OCI-M2 (cell line): Measurements from ENCODE around the gene SEC31A.

Source experiments
- DNase-seq: peaks from one replicate; lab custom pipeline; 2025; ENCODE audit not compliant: unreplicated experiment; lab: John Stamatoyannopoulos, UW

SEC31A gene

DNA sequence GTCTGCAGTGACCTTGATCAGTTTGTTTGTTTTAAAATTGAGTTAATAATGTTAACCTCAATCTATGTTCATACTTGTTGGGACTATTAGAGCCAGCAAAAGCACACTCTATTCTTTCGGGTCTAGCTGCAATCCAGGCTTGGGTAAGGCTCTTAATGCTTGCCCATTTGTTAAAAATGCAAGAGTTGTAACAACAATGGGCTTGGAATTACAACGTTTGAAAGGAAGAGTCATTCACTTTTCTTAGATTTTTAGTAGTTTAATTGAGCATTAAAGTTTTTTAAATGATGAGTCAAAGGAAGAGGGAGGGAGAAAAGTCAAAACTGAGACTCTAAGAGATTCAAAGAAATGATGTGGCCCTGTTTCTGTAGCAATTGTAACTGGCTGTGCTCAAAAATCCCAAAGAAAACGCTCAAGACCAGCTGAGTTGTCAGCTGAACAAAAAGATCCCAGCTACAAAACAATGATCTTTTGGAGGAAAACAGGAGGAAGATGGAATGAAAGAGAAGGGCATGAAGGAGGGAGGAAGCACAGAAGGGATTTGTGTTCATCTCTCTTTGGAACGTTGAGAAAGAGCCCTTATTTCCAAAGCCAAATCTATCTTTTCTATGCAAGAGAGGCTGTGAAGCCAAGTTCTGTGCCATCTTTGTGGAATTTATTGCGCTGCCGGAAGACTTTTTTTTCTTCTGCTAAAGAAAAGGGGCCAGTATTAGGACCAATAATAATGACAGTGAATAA is 97.9 kb downstream of the SEC31A start:
- DNase-seq, result no peak

DNA sequence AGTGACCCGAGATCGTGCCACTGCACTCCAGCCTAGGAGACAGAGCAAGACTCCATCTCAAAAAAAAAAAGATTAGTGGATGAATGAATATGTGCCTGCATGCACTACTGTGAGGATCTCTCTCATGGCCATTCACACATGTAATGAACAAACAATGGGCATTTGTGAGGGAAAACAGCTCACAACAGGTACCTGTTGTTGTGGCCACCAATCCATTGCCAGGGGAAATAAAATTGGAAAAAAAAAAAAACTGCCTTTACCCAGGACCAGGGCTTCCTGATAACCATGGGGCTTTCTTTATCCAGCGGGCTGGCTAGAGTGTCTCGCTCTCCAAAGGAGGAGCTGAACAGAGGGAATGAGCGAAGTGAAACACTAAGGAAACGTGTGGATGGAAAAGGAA is 99.8 kb downstream of the SEC31A start:
- no peak for DNase-seq

- DNase-seq, result no peak
Measured at GRCh38 chr4:82790060-82790660, 100.8 kb downstream of the SEC31A start.

DNA sequence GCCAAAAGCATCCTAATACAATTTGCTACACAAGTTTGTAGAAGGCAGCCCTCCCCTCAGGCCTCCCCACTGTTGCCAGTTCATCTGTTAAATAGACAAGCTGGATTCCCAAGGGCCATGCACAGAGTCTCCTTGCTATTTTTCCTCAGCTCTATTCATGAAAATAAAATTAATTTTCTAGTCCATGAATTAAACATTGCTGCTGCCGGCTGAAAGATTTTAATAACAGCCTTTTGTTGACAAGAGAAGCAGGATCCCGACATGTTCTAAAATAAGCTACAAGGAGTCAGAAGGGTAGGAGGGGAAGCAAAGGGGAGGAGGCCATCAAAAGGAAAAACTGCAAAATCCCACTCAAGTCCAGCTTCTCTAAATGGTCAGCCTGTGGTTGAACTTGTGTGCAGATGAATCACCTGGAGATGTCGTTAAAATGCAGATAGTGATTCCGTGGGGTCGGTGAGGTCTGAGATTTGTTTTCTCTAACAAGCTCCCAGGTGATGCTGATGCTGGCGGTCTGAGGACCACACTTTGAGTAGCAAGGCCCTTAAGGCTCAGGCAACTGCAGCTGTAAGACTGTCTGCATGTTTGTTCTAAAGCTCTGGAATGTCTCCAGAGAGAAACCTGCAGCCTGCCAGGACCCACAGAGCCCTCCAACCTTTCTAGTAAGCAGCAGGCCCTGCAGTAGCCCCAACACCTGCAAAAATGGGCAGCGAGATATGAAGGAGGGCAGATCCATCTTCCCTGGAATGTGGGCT is 101.8 kb downstream of the SEC31A start:
- DNase-seq, result no peak

DNA sequence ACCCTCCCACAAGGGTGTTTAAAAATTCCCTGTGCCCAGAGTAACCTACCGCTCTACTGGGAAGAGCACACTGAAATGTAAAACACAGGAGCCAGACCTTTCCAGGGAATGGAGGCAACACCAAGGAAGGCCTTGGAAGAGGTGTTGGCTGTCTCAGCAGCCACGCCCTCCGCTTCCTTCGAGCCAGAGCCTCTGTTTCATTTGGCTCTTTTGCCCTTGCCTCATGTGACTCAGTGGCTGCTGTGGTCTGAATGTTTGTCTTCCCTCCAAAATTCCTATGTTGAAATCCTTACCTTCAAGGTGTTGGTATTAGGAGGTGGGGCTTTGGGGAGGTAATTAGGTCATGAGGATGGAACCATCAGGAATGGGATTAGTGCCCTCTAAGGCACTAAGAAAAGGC is 103.6 kb downstream of the SEC31A start:
- no peak for DNase-seq

DNA sequence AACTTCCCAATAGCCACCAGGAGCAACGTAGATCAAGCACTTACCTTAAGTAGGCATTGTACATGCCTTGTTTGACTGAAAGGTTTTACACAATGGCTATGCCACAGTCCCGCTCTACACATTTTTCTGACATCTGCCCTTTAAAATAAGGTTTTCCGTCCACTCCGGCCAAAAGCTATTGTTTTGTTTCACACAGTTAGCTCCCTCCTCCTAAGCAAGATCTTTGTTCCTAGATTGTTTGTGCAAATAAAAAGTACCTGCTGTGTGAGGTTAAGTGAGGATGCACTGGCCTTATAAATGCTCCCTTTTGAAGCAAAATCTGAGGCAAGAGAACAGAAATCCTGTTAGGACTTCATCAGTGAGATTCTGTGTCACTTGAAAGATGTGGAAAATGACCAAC is 104.1 kb downstream of the SEC31A start:
- DNase-seq, result no peak

DNA sequence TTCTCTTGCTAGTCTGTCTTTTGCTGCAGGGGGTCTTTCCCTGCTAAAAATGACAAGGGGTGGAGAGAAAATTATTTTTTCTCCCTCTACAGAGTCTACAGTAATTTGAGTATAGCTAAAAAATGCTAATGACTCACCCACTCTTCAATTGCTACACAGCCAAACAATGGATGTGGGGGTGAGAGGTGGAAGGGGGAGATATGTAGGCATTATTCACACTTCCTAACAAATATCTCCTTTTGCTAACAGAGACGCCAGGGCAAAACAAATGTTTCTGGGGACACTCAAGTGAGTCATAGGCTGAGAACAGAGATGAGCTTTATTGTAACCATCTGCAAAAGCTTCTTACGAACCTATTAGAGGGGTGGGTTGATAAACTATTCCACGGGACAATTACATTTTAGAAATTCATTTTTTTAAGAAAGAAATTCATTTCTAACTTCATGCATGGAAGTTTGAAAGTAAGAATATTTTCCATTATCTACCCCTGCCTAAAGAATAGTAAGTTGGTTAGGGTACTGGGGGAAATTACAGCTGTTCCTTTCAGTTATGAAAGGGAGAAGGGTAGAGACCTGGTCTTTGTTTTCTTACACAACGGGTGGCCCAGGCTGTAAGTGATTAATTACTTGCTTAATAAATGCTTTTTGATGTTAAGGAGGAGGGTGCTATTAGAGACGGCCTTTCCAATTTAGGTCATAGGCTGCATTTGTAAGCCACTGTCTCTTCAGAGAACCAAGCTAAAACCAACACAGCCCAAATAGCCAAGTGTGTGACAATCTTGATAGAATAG is 105.1 kb downstream of the SEC31A start:
- DNase-seq, result no peak

- no peak for DNase-seq
Measured at GRCh38 chr4:82784681-82785610, 106.0 kb downstream of the SEC31A start.

DNA sequence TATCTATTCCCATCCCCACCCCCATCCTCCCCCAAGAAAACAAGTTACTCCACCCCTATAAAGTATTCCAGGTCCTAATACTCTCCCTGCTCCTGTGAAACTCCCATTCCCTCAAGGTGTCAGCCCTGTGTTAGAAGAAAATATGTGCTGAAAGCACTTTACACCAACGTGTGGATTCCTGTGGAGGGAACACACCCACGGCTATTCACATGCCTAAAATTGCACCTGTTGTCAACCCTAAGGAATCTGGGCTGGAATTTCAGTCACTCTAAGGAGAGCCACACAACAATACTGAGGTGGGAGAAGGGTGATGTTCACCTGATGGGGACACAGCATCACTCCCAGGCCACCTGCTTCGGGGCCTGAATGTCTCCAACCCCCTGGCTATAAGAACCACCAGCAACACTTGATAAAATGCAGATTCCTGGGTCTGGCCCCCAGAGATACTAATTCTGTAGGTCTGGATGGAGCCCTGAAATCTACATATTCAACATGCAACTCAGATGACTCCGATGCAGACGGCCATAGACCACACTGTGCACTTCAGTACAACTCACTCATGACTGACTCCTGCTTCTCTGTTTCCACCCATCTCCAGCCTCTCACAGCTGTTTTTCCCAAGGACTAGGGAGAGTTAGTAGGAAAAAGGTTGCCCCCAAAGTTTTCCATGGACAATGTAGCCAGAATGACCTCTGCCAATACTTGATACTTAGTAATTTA is 108.2 kb downstream of the SEC31A start:
- no peak for DNase-seq

DNA sequence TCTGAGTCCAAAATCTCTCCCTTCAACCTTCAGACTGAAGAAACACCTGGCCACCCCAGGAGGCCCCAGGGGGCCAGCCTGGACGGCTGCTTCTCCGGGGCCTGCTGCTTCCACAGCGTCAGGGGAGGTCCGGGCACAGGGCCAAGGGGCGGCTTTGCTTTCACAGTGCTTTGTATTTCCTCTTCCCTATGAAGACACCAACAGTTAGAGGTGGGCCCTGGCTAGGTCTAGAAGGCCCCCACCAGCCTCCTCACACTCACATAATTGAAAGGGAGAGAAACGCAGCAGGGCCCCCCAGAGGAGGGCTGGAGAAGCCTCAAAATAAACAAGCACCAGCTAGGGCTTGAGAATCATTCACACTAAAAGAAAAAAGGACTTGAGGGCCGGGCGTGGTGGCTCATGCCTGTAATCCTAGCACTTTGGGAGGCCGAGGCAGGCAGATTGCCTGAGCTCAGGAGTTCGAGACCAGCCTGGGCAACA is 110.2 kb downstream of the SEC31A start:
- no peak for DNase-seq

DNA sequence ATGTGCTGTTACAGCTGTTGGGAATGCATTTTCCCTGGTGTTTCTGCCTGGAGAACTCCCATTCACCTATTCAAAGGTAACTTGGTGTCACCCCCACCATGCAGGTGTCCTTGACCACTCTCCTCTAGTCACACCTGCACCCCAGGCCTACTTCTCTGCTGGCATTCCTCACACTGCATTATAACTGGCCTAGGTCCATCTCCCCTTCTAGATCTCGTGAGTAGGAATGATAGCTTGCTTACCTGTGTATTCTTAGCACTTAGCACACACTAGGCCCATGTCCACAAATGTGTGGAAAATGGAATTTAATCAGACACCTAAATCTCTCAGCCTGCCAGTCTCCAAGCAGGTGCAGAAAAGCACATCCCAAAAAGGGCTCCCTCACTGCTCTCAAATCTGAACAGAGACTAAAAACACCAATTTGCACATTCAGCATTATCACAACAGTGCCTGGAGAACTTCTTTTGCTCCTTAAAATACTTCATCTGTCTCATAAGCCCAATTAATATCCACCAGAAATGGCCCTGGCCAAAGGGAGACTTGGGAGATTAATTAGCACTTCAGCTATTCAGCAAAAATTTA is 110.7 kb downstream of the SEC31A start:
- no peak for DNase-seq

GRCh38 chr4:82779032-82779431 is 111.9 kb downstream of the SEC31A start:
- no peak for DNase-seq

GRCh38 chr4:82777857-82778525 is 113.0 kb downstream of the SEC31A start:
- DNase-seq, result no peak

GRCh38 chr4:82776925-82777542 is 113.9 kb downstream of the SEC31A start:
- no peak for DNase-seq

GRCh38 chr4:82775243-82775642 is 115.7 kb downstream of the SEC31A start:
- no peak for DNase-seq

- DNase-seq, result no peak
Measured at GRCh38 chr4:82774711-82775171, 116.2 kb downstream of the SEC31A start.

DNA sequence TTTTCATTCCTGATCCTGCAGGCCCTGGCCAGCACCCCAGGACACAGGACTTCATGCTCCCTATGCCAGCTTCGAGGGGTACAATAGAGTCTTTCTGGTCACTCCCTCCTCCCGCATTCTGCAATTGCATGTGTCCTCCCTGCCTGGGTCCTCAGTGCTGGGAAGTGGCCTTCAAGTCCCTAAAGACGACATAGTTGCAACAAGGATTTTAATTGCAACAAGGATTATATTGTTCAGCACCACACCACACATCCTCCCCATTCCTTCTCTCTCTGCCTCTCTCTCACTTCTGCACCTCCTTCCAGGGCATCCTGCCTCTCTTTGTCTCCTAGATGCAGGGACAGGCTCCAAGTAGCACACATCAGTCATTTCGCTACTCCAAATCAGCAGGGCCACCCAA is 117.9 kb downstream of the SEC31A start:
- DNase-seq, result no peak

- DNase-seq, result no peak
Measured at GRCh38 chr4:82770607-82771006, 120.3 kb downstream of the SEC31A start.
